H9 (cell line): ENCODE measurements around the gene SPTLC1. TPM values are rescaled to one million over a fixed set of nuclear protein-coding genes. Genes with fewer than 3 reads are reported as not detected.

ENCODE experiments used
- DNase-seq: peaks from one replicate; pipeline ENCODE4 v3.0.0-alpha.2; 2017
- H2AFZ ChIP-seq: one replicate; pipeline ENCODE4 v1.6.1; 2013; ENCODE audit warnings: mild to moderate bottlenecking, low read length, control low read depth, moderate library complexity
- H2AK5ac ChIP-seq: 2 replicates; pipeline ENCODE4 v1.6.1; 2013; ENCODE audit warnings: low read length, control low read depth, mixed read lengths; ENCODE audit not compliant: insufficient read length
- H2BK120ac ChIP-seq: one replicate; pipeline ENCODE4 v1.6.1; 2013; ENCODE audit warnings: low read depth, mild to moderate bottlenecking, low read length, control low read depth, inconsistent platforms; ENCODE audit not compliant: poor library complexity, severe bottlenecking
- H2BK12ac ChIP-seq: 2 replicates; pipeline ENCODE4 v1.6.1; 2013; ENCODE audit warnings: low read length, control low read depth, mixed read lengths, low read depth; ENCODE audit not compliant: insufficient read length
- H2BK15ac ChIP-seq: 2 replicates; pipeline ENCODE4 v1.6.1; 2013; ENCODE audit warnings: low read depth, low read length, control low read depth
- H2BK20ac ChIP-seq: one replicate; pipeline ENCODE4 v1.6.1; 2013; ENCODE audit warnings: low read depth, mild to moderate bottlenecking, low read length, control low read depth, inconsistent platforms; ENCODE audit not compliant: poor library complexity, severe bottlenecking
- H2BK5ac ChIP-seq: 2 replicates; pipeline ENCODE4 v1.6.1; 2013; ENCODE audit warnings: low read length, control low read depth, mixed read lengths; ENCODE audit not compliant: insufficient read length
- H3K14ac ChIP-seq: 2 replicates; pipeline ENCODE4 v1.6.1; 2013; ENCODE audit warnings: low read length, control low read depth; ENCODE audit not compliant: insufficient read depth
- H3K18ac ChIP-seq: 2 replicates; pipeline ENCODE4 v1.6.1; 2013; ENCODE audit warnings: low read depth, mild to moderate bottlenecking, mixed read lengths, low read length, control low read depth; ENCODE audit not compliant: insufficient read length
- H3K23ac ChIP-seq: 2 replicates; pipeline ENCODE4 v1.6.1; 2013; ENCODE audit warnings: low read length, control low read depth, mixed read lengths, low read depth; ENCODE audit not compliant: insufficient read length
- H3K23me2 ChIP-seq: 2 replicates; pipeline ENCODE4 v1.6.1; 2013; ENCODE audit warnings: low read depth, mild to moderate bottlenecking, mixed read lengths, low read length, control low read depth; ENCODE audit not compliant: insufficient read length, poor library complexity, severe bottlenecking
- H3K27ac ChIP-seq: 2 replicates; pipeline ENCODE4 v1.5.1; 2013; ENCODE audit warnings: low read length, control low read depth, mixed read lengths, low read depth; ENCODE audit not compliant: insufficient read length
- H3K27me3 ChIP-seq: 2 replicates; pipeline ENCODE4 v1.6.1; 2013; ENCODE audit warnings: low read length, control low read depth, inconsistent platforms; ENCODE audit not compliant: insufficient read depth
- H3K4ac ChIP-seq: 2 replicates; pipeline ENCODE4 v1.6.1; 2013; ENCODE audit warnings: low read depth, mild to moderate bottlenecking, control low read depth, inconsistent platforms, low read length, moderate library complexity
- H3K4me1 ChIP-seq: 2 replicates; pipeline ENCODE4 v1.6.1; 2013; ENCODE audit warnings: low read length, control low read depth, inconsistent platforms; ENCODE audit not compliant: insufficient read depth
- H3K4me2 ChIP-seq: 2 replicates; pipeline ENCODE4 v1.6.1; 2013; ENCODE audit warnings: low read length, control low read depth, mixed read lengths; ENCODE audit not compliant: insufficient read length, insufficient read depth
- H3K56ac ChIP-seq: 2 replicates; pipeline ENCODE4 v1.6.1; 2013; ENCODE audit warnings: low read depth, mild to moderate bottlenecking, mixed read lengths, low read length, control low read depth; ENCODE audit not compliant: insufficient read length
- H3K79me1 ChIP-seq: 2 replicates; pipeline ENCODE4 v1.6.1; 2013; ENCODE audit warnings: low read depth, mild to moderate bottlenecking, moderate library complexity, low read length, control low read depth, inconsistent platforms; ENCODE audit not compliant: insufficient read depth, poor library complexity, severe bottlenecking
- H3K79me2 ChIP-seq: 2 replicates; pipeline ENCODE4 v1.6.1; 2013; ENCODE audit warnings: low read length, control low read depth, inconsistent platforms; ENCODE audit not compliant: insufficient read depth
- H3K9ac ChIP-seq: 2 replicates; pipeline ENCODE4 v1.6.1; 2013; ENCODE audit warnings: low read length, control low read depth, mixed read lengths; ENCODE audit not compliant: insufficient read length; ENCODE audit errors: extremely low read depth
- H3K9me3 ChIP-seq: one replicate; pipeline ENCODE4 v1.6.1; 2013; ENCODE audit warnings: low read depth, low read length, inconsistent platforms; ENCODE audit not compliant: control insufficient read depth
- H3T11ph ChIP-seq: one replicate; pipeline ENCODE4 v1.6.1; 2013; ENCODE audit warnings: mild to moderate bottlenecking, low read length, control low read depth, inconsistent platforms
- H4K20me1 ChIP-seq: one replicate; pipeline ENCODE4 v1.6.1; 2013; ENCODE audit not compliant: control insufficient read depth, insufficient read length, insufficient read depth
- H4K5ac ChIP-seq: 2 replicates; pipeline ENCODE4 v1.6.1; 2013; ENCODE audit warnings: low read depth, mild to moderate bottlenecking, mixed read lengths, low read length, control low read depth; ENCODE audit not compliant: insufficient read length
- H4K8ac ChIP-seq: replicated peaks from 2 replicates; pipeline ENCODE4 v1.6.1; 2013; ENCODE audit warnings: low read length, control low read depth, mixed read lengths, low read depth; ENCODE audit not compliant: insufficient read length
- H4K91ac ChIP-seq: 2 replicates; pipeline ENCODE4 v1.6.1; 2013; ENCODE audit warnings: low read depth, mild to moderate bottlenecking, moderate library complexity, mixed read lengths, low read length, control low read depth; ENCODE audit not compliant: insufficient read length
- H3K27ac Mint-ChIP-seq, 3 experiments: 2 replicates in 2 of 3; 3 replicates in 1 of 3; pipeline ENCODE4 v1.8.0; 2020 to 2021; ENCODE audit warnings: mixed read lengths in 3 of 3, mild to moderate bottlenecking in 1 of 3, moderate library complexity in 1 of 3
- H3K27me3 Mint-ChIP-seq: 2 replicates; pipeline ENCODE4 v1.8.0; 2021; ENCODE audit warnings: low read depth, mild to moderate bottlenecking, moderate library complexity, mixed read lengths
- H3K36me3 Mint-ChIP-seq, 3 experiments: 2 replicates in 2 of 3; 3 replicates in 1 of 3; pipeline ENCODE4 v1.8.0; 2020 to 2021; ENCODE audit warnings: low read depth in 3 of 3, mixed read lengths in 3 of 3; ENCODE audit not compliant: insufficient read depth in 1 of 3
- H3K4me1 Mint-ChIP-seq, 2 experiments: 2 replicates each; pipeline ENCODE4 v1.8.0; 2020; ENCODE audit warnings: mixed read lengths in 2 of 2
- H3K4me3 Mint-ChIP-seq, 2 experiments: 2 replicates in 1 of 2; 3 replicates in 1 of 2; pipeline ENCODE4 v1.8.0; 2020 to 2021; ENCODE audit warnings: mild to moderate bottlenecking in 2 of 2, mixed read lengths in 2 of 2, moderate library complexity in 1 of 2
- H3K9me3 Mint-ChIP-seq, 2 experiments: 2 replicates in 1 of 2; 3 replicates in 1 of 2; pipeline ENCODE4 v1.8.0; 2020; ENCODE audit warnings: mild to moderate bottlenecking in 2 of 2, mixed read lengths in 2 of 2, moderate library complexity in 1 of 2
- CTCF ChIP-seq: fragments of 200-600 bp; sonication (generic); conservative IDR thresholded peaks from 3 replicates; pipeline ENCODE4 v1.8.0; 2021; ENCODE audit warnings: antibody characterized with exemption, mild to moderate bottlenecking
- WGBS: extraction: QIAGEN DNeasy Blood & Tissue Kit; methylation state at CpG from one replicate; pipeline ENCODE4 v1.1.7; 2013; ENCODE audit warnings: missing lambda C conversion rate, low lambda C conversion rate, mixed read lengths; ENCODE audit not compliant: insufficient read length; ENCODE audit errors: extremely low coverage; 5-methylcytosine and 5-hydroxymethylcytosine counted together
- total RNA-seq: library from RNA; stranded (reverse); gene quantifications from 2 replicates; pipeline ENCODE4 v1.2.1, GENCODE V29; 2021

SPTLC1 gene
- total RNA-seq, 1 experiment from 2014 or later, result 73.5 TPM

GRCh38 chr9:92047500-92047899 lies 67.7 kb downstream of the SPTLC1 start:
- Histone ChIP-seq H3K9ac (no peak overlapping the region), H2AK5ac (no peak overlapping the region), H3K79me2 (no peaks in the 10 kb centered on the region), H2BK15ac (no peak overlapping the region), H3K14ac (no peak overlapping the region), H3T11ph (no peak overlapping the region), H3K23me2 (no peaks in the 10 kb centered on the region), H2BK120ac (no peak overlapping the region), H3K23ac (no peak overlapping the region), H3K4me1 (peaks cover 5% of the 10 kb centered on the region; the same call in 1 of the 2 replicates), H4K8ac (no peak overlapping the region), H3K56ac (no peak overlapping the region), H3K4ac (no peak overlapping the region), H2AFZ (no peak overlapping the region), H4K91ac (no peak overlapping the region), H3K18ac (no peak overlapping the region), H3K9me3 (no peaks in the 10 kb centered on the region), H2BK12ac (no peak overlapping the region), H4K5ac (no peak overlapping the region), H3K27me3 (no peaks in the 10 kb centered on the region), H3K79me1 (no peaks in the 10 kb centered on the region), H3K27ac (no peak overlapping the region), H4K20me1 (no peaks in the 10 kb centered on the region), H2BK20ac (no peak overlapping the region), H2BK5ac (no peak overlapping the region), H3K4me2 (no peak overlapping the region)
- peaks cover 31 to 36% of the 10 kb centered on the region in 2 experiments for H3K4me1 Mint-ChIP-seq
- no peak for DNase-seq
- WGBS, result 100% methylated on average over 1 of the region's 3 CpGs
- no peaks in the 10 kb centered on the region for H3K27me3 Mint-ChIP-seq
- H3K27ac Mint-ChIP-seq, result no peak overlapping the region
- no peak for TF ChIP-seq CTCF
- peaks cover 8 to 16% of the 10 kb centered on the region in 2 experiments for H3K9me3 Mint-ChIP-seq
- H3K36me3 Mint-ChIP-seq, result peaks cover 47 to 61% (median 53%) of the 10 kb centered on the region in 3 experiments
- H3K4me3 Mint-ChIP-seq, result no peak overlapping the region
